HG03139 (cell line): ENCODE measurements around the gene PDE10A.
"Not testable (repeated sequence)": the region's sequence is repeated elsewhere in the genome, so short reads cannot be mapped to it uniquely, and the experiment has no call there.

ENCODE experiments used
- ATAC-seq: cut with Tn5 transposase; IDR thresholded peaks from one replicate; pipeline ENCODE4 v1.9.1; 2021; ENCODE audit not compliant: unreplicated experiment

Gene PDE10A

DNA sequence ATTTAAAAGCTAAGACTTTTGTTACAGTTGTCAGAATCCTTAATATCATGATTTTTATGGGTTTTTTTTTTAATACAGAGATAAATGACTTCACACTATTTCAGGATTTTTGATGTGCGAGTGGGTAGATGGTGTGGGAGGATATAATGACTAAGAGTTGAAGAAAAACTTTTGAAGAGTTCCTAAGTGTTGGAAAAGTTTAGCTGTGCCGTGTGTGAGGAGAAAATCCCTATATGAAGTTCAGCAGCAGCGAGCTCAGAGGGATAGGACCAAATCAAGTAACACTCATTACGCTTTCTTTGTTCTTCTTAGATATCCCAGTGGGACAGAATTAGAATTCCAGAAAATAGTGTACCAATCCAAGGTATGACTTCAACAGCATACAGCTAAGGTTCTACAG lies 34.1 kb downstream of the PDE10A start:
- no peak for ATAC-seq

DNA sequence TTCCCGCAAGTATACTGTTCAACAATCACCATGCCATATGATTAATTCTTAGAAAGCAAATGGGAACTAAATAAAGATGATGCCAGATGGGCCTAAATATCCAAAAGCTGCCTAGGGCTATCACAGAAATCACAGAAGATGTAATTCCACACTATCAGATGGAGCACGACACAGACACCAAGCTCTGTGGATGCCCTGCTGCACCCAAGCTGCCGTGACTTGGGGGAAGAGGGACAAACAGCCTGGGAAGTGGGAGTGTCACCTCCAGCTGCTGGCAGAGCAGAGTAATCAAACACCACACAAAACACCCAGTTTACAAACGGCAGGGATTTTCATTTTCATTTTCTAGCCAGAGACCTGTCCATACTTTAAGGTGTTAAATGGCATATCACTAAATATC lies 35.7 kb downstream of the PDE10A start:
- no peak for ATAC-seq

DNA sequence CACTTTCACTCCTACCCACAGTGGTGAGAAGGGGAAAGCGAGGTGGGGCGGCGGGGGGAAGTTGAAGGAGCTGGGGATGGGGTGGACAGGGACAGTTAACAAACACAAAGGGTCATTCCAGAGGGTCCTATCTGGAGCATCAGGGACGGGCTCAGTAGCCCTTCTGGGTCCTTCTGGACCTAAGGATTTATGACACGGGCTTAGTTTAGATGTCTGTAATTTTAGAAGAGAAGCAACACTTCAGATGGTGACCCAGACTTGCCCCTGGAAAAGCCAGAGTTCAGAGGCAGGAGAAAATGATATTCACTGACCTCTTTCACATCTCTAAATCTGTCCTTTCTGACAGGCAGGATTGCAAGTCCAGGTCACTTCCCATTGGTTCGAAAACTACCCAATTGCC lies 36.3 kb downstream of the PDE10A start:
- no peak for ATAC-seq

DNA sequence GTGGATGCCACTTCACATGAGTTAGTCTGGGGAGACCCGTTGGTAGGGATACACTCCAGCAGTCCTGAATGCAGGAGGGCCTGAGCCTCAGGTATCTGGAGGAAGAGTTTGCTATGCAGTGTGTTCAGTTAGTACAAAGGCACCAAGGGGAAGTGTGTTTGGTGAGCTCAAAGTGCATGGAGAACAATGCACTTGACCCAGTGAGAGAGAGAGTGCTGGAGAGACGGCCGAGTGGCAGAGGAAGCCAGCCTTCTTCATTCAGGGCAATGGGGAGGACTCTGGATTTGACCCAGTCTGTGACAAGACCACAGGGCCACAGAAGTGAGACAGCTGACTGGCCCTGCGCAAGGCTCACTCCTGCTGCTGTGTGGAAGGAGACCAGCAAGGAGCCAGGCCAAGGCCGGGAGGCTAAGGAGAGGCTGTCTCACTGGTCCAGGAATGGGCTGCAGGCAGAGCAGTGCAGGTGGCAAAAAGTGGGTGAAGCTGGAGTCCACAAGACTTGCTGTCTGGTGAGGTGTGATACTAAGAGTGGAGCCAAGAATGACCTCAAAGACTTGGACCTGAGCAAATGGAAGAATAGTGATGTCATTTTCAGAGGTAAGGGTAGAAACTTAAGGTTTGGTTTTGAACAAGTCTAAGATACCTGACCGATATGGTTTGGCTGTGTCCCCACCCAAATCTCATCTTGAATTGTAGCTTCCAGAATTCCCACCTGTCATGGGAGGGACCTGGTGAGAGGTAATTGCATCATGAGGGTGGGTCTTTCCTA lies 38.0 kb downstream of the PDE10A start:
- ATAC-seq, result no peak

DNA sequence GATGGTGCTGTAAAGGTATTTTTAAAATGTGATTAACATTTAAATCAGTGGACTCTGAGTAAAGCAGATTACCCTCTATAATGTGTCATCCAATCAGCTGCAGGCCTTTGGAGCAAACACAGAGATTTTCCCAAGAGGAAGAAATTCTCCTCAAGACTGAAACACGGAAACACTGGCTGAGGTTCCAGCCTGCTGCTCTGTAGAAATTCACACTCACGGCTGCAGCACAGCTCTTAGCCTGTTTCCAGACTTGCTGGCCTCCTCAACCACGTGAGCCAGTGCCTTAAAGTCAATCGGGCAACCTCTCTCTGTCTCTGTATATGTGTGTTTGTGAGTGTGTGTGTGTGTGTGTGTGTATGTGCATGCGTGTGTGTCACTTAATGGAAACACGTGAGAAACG lies 41.1 kb downstream of the PDE10A start:
- ATAC-seq, result no peak

DNA sequence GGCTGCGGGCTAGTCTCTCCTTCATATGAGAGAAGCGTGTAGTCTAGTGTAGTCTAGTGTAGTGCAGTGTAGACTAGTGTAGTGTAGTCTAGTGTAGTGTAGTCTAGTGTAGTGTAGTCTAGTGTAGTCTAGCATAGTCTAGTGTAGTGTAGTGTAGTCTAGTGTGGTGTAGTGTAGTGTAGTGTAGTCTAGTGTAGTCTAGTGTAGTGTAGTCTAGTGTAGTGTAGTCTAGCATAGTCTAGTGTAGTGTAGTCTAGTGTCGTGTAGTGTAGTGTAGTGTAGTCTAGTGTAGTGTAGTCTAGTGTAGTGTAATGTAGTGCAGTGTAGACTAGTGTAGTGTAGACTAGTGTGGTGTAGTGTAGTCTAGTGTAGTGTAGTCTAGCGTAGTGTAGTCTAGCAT lies 44.1 kb downstream of the PDE10A start:
- ATAC-seq, result not testable (repeated sequence)

DNA sequence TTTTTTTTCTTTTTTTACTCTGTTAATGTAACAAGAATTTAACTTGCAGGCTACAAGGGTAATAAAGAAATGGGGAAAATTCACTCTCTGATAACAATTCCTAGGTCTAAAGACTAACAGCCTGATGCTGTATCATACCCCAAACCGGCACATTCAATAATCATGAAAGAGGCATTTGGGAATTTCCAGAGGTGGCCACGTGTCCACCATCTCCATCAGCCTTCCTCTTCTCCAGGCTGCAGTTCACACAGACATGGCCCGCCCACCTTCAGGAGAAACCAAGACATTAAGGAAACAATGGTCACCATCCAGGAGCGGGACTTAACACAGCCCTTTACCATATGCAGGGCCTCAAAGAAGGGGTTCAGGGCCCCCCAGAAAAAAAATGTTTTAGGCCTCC lies 44.8 kb downstream of the PDE10A start:
- no peak for ATAC-seq

DNA sequence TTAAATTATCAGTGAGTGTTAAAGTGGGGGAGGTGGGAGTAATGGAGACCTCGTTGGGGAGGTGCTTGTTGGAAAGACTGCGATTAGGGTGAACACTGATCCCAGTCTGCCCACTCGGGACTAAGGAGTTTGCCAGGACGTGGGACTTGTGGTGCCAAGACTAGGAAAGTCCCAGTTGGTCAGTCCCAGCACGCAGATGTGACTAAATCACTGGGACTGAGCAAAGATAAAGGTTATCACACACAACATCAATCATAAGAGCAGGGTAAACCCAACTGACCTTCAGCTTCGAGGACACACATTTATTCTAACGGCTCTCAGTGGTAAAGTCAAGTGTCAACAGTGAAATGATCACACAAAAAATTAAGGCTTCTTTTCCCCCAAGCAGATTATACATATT lies 45.5 kb downstream of the PDE10A start:
- ATAC-seq, result no peak

DNA sequence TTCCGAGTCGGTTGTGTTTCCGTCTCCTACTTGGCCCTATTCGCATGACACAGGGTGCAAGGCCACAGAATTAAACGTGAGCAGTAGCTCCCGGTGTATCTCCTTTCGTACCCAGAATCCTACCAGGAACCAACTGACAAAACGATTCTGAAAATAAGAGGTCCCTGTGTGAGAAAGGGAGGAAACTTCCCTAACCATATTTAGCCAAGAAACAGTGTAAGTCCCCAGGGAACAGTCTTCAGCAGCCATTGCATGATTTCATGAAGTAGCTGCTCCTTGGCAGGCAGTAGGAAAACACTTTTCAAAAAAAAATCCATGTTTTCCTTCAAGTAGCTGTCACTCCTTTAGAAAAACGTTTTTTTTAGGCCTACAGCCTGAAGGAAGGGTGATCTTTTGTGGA lies 46.9 kb downstream of the PDE10A start:
- ATAC-seq, result no peak

DNA sequence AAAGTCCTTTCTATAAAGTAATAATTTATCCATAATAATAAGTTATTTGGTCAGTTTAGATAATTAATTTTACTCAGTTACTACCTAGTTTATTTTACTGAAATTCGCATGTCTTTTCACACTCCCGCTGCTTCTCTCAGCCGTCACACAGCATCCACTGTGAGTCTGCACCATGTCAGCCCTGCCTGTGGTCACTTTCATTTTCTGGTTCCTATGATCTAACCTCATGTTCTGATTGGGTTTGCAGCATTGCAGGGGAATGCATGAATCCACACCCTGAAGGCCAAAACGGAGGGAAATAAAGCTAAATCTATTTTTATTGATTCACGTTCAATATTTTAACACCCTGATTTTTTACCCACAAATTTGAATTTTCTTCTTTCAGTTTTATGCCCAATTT lies 47.4 kb downstream of the PDE10A start:
- no peak for ATAC-seq

DNA sequence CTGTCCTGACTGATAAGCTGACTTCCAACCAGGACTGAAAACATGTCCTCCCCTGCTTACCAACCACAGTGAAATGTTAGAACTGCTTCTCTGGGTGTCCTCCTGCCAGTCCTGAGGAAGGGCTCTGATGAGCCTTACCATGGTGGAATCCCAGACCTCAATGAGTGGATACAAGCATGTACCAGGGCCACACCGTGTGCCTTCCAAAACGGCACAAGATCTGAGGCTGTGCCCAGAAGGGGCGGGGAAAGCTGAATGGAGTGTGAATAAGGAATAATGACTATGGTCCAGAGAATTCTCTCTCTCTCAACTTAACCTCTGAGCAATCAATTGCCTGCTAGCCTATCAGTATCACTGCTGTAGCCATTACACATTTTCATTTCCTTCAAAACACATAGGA lies 51.7 kb downstream of the PDE10A start:
- ATAC-seq, result no peak

DNA sequence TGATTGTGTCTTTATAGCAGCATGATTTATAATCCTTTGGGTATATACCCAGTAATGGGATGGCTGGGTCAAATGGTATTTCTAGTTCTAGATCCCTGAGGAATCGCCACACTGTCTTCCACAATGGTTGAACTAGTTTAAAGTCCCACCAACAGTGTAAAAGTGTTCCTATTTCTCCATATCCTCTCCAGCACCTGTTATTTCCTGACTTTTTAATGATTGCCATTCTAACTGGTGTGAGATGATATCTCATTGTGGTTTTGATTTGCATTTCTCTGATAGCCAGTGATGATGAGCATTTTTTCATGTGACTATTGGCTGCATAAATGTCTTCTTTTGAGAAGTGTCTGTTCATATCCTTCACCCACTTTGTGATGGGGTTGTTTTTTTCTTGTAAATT lies 54.5 kb downstream of the PDE10A start:
- ATAC-seq, result not testable (repeated sequence)

DNA sequence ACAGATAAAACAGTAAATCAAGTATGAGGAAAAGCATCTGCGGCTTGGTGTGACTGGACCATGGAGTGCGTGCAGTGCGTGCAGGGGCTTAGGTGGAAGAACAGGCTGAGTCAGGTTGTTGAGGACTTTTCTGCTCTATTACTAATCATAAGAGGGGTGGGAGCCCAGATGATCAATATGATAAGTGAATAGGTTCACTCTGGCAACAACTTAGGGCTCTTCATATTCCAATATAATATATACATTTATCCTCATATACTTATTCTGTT lies 56.4 kb downstream of the PDE10A start:
- ATAC-seq, result no peak

DNA sequence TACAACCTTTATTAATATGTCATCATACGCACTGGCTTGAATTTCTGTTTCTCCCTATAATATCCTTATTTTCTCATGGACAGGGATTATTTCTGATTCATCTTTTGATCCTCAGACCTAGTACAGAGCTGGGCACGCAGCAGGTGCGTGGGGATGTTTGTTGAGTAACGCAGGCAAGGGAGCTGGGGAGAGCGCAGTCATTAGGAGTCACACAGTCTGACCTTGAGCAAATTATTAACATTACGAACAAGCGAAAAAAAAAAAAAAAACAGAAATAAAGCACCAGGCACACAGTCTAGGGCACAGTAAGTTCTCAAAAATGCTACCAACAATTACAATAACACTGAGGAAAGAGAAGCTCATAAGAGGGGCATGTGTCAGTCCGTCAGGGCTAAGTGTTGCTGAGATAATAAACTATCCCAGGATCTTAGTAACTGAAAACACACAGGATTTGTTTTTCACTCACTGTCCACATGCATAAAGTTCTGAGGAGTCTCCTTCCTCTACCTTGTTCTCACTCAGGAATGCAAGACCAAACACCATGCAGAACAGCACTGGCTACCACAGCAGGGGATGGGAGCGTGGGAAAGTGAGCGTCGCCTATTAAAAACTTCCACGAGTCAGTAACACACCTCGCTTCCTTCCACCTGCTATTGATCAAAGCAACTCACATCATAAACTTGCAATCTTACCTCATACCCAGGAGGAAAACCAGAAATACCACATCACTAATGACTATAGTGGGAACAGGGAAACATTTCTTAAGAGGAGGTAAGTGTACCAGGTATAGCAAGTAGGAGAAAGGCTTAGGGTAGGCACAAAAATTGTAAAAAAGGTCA lies 56.9 kb downstream of the PDE10A start:
- no peak for ATAC-seq

DNA sequence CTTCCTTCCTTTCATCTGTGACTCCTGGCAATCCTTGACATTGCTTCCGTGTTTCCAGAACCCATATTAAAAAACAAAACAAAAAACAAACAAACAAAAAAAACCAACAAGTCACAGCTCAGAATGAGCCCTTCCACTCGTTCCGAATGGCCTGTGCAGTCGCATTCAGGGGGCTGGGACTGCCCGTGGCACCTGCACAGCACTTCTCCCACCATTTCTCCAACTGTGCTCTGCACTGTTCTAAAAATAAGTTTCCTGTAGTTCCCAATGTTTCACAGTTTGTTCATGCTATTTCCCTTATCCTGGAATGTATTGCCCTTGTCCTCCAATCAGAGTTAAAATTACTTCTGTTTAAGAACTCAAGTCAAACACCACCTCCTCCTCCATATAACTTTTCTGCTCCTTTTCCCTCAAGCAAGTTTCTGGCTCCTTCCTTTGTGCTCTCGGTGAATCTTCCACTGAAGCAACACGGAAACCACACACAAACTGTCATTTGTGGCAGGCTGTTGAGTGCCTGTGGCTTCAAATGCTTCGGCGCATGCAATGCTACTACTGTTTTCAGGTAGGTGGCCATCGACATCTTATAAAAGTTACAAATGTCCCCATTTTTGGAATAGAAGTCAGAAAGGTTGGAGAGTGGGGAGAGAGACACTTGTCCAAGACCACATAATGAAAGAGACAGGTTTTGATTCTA lies 57.7 kb downstream of the PDE10A start:
- no peak for ATAC-seq

DNA sequence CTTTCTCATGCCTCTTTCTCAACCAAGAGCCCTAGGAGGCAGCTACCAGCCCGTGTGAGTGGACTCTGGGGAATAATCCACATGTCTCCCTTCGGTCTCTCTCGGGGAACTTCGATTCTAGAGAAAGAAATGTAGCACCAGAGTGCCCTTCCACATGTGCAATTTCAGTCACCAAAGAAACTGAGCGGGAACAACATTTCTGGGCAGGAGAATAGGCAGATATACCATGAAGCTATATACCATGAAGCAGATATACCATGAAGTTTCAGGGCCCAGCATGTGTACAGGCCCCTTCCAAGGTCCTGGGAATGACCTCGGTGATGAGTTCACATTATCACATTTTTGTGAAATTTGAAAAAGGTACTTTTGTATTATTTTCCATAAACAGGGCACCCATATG lies 60.8 kb downstream of the PDE10A start:
- ATAC-seq, result no peak

DNA sequence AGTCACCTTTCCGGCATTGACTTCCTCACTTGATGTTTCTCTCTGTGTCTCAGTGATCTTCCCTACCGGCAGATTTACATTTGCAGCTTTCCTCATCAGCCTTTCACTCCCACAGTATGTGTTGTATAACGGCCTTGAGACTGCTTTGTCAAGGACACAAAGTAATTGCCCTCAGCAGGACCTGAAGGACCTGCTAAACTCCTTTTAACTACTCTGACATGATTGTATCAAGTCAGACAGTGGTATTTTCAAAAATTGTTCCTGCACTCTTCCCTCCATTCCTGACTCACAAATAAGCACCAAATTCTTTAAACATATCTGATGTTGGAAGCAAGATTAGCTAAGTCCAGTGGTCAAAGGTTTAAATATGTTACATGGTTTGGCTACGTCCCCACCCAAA lies 62.4 kb downstream of the PDE10A start:
- no peak for ATAC-seq

DNA sequence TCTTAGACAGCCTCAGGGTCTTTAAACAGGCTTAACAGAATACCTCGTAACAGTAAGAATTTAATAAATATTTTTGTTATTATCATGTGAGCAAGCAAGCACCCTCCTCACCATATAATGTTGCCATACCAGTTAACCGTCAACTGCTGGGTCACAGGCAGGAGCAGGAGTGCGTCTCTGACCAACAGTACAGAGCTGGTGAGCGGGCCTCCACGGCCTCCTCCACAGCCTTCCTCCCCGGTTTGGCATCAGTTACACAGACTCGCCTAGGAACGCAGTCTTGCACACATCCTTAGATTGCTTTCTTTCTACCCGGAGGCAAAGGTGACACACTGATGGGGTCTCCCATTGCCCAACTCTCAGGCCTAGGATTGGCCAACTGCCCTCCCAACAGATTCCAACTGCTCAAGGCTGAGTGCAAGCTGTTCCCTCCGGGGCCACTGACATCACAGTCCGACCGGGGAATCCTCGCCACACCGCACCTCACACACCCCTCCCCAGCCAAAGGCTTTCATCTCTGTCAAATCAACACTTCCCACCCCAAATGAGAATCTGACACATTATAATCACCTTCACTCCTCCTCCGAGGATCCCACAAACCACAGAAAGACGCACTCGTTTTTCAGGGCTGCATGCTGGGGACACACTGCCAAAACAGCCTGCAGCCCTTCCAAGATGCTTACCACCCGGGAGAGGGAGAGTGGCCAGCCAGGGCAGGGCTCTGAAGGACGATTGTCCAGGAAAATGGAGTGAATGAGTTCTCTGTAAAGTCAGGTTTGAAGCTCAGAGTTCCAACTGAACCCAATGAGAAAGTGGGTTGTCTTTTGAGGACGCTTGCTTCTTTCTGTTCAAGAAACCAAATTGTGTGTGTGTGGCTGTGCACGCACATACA lies 63.2 kb downstream of the PDE10A start:
- no peak for ATAC-seq

DNA sequence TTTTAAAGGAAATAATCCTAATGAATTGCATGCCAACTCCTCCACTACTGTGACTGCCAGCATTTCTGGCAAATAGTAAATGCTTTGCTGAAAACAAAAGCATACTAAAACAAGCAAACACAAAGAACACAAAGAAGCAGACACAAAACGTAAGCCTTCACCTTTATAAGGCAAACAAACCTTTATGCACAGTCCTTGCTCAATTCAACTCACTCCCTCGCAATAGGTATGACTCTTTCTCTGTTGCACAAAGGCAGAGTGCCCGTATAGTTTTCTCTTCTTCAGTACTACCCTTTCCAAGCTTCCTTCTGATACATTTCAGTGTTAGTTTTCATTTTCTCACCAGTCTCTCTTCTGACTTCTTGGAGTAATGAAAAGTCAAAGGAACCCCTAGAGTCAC lies 63.9 kb downstream of the PDE10A start:
- no peak for ATAC-seq

DNA sequence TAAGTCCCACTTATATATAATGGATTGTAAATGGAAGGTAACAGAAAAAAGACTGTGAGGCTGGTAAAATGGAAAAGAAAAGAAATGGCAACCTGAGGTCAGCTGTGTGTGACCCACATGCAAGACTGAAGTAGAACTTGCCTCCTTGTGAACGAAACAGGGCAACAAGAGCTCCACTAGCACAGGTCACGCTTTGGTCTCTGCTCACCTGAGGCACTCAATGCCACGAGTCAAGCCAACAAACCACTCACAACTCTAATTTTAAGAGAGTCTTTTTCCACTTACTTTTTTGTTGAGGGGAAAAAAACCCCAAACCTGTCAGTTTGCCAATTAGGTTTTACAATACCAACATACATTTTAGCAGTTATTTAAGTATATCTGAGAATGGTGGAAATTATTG lies 65.2 kb downstream of the PDE10A start:
- ATAC-seq, result no peak
